Thoracic aorta (tissue), 2 donors: ENCODE data around the gene WDR5. TPM values are rescaled to one million over a fixed set of nuclear protein-coding genes. Genes with fewer than 3 reads are reported as not detected.

Source experiments
- ATAC-seq: fragments of 150-250 bp; one replicate; pipeline ENCODE4 v1.8.0; 2017; ENCODE audit warnings: low read depth; ENCODE audit not compliant: insufficient number of reproducible peaks, low FRiP score
- DNase-seq: peaks from one replicate; pipeline ENCODE4 v3.0.0-alpha.2; 2020; ENCODE audit warnings: low spot score
- H3K27ac ChIP-seq, 2 donors: fragments of 200-600 bp; sonication (generic); 1 replicate in 1 of 2; 2 replicates in 1 of 2; pipeline ENCODE4 v1.5.1; 2016; ENCODE audit warnings: mild to moderate bottlenecking in 2 of 2, moderate library complexity in 2 of 2
- H3K27me3 ChIP-seq: fragments of 200-600 bp; sonication (generic); replicated peaks from 2 replicates; pipeline ENCODE4 v1.6.0; 2016; ENCODE audit warnings: mild to moderate bottlenecking; ENCODE audit not compliant: insufficient read depth
- H3K36me3 ChIP-seq: fragments of 200-600 bp; sonication (generic); one replicate; pipeline ENCODE4 v1.5.1; 2016
- H3K4me1 ChIP-seq, 2 donors: fragments of 200-600 bp; sonication (generic); 1 replicate in 1 of 2; 2 replicates in 1 of 2; pipeline versions ENCODE4 v1.5.1 to v1.6.0; 2016; ENCODE audit warnings: low read depth in 2 of 2, mild to moderate bottlenecking in 1 of 2; ENCODE audit not compliant: control insufficient read depth in 1 of 2
- H3K4me3 ChIP-seq: fragments of 200-600 bp; sonication (generic); 2 replicates; pipeline ENCODE4 v1.5.1; 2016; ENCODE audit warnings: mild to moderate bottlenecking
- H3K9me3 ChIP-seq: fragments of 200-600 bp; sonication (generic); 2 replicates; pipeline ENCODE4 v1.5.1; 2016
- CTCF ChIP-seq: fragments of 200-600 bp; sonication (generic); IDR thresholded peaks from one replicate; pipeline ENCODE4 v1.5.1; 2019; ENCODE audit warnings: antibody characterized with exemption
- total RNA-seq, 2 donors: library from RNA; depleted of rRNA; stranded (reverse); fragments of >200 nt; gene quantifications; one replicate each; pipeline versions ENCODE4 v1.1.0 to v1.2.3, GENCODE V29; 2016

Gene WDR5
- total RNA-seq, 2 donors from 2014 or later, result 20.7 to 24.0 TPM

DNA sequence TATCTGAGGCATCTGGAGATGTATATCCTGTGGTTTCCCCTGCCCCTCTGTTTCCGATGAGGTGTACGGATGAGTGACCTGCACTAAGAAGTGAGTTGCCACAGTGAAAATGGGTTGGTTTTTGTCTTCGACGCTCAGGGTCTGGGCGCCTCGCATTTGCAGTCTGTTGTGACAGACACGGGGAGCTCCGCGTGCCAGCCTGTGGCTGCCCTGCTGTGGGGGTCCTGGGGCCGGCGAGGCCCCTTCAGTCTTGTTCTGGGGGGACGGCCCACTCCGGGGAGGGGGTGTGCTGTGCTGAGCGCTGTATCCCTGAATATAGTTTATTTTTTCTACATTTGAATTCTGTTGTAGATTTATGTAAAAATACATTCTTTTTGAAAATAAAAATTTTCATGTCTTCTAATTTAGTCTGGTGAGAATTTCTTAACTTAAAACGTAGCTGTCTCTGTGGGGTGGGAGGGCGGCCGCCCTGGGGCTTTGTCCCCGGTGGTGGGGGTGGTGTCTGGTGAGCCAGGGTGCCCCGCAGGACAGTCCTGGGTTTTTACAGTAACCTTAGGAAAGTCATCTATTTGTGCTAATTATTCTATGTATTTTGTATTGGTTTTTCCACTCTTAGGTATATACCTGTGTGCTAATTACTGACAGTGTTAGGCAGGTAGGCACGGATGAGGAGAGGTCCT, 23.8 kb downstream of the WDR5 start:
- no peak overlapping the region for H3K27ac ChIP-seq
- H3K36me3 ChIP-seq, result peaks cover 44% of the 10 kb centered on the region
- TF ChIP-seq CTCF, result no peak
- peaks cover 3 to 11% of the 10 kb centered on the region in 2 donors for H3K4me1 ChIP-seq
- no peak overlapping the region for H3K4me3 ChIP-seq
- no peaks in the 10 kb centered on the region for H3K27me3 ChIP-seq
- H3K9me3 ChIP-seq, result no peaks in the 10 kb centered on the region
- DNase-seq (no peak), ATAC-seq (no peak)

GRCh38 chr9:134161647-134162046, 25.8 kb downstream of the WDR5 start:
- DNase-seq (no peak), ATAC-seq (no peak)
- Histone ChIP-seq H3K27ac (no peak overlapping the region), H3K4me3 (no peak overlapping the region), H3K27me3 (no peaks in the 10 kb centered on the region), H3K36me3 (peaks cover 26% of the 10 kb centered on the region), H3K4me1 (peaks cover 3 to 11% of the 10 kb centered on the region in 2 donors), H3K9me3 (no peaks in the 10 kb centered on the region)
- no peak for TF ChIP-seq CTCF

DNA sequence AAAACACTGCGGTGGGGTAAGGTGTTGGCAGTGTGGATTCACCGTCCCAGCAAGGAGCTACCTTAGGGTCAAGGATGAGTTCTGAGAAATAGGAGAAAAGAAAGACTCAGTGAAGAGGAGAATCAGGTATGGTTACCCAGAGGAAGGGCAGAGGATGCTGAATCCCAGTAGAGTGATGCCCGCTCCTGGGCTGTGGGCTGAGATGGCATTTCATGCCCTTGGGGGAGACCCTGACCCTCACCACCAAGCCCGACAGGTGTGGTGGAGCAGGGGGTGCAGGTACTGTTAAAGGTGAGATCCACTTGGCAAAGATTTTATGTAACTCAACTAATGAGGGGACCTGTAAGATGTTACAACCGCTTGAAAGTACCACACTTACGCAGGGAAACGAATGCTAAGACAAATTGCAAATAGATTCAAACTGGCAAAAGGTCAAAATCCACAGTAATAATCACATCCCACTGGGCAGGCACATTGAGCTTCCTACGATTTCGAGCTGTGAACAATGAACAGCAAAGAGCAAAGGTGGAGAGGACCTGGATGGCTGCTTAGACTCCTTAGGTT, 26.4 kb downstream of the WDR5 start:
- TF ChIP-seq CTCF, result no peak

GRCh38 chr9:134162926-134163370, 27.1 kb downstream of the WDR5 start:
- no peak for ATAC-seq

More for the DNA sequence above, 26.4 kb downstream of the WDR5 start:
- no peak overlapping the region for H3K27ac ChIP-seq
- peaks cover 19% of the 10 kb centered on the region for H3K36me3 ChIP-seq
- H3K4me1 ChIP-seq, result peaks cover 3 to 11% of the 10 kb centered on the region in 2 donors
- H3K4me3 ChIP-seq, result no peak overlapping the region
- no peaks in the 10 kb centered on the region for H3K9me3 ChIP-seq
- no peaks in the 10 kb centered on the region for H3K27me3 ChIP-seq
- ATAC-seq (no peak), DNase-seq (no peak)

More at GRCh38 chr9:134162926-134163370, 27.1 kb downstream of the WDR5 start:
- H3K27me3 ChIP-seq, result no peaks in the 10 kb centered on the region
- H3K36me3 ChIP-seq, result peaks cover 13% of the 10 kb centered on the region
- H3K27ac ChIP-seq, result no peak overlapping the region
- no peak for TF ChIP-seq CTCF
- no peak overlapping the region for H3K4me3 ChIP-seq
- peaks cover 3 to 11% of the 10 kb centered on the region in 2 donors for H3K4me1 ChIP-seq
- H3K9me3 ChIP-seq, result no peaks in the 10 kb centered on the region
- no peak for DNase-seq
